ENCODE results near the gene FMR1NB. TPM values are rescaled to one million over a fixed set of nuclear protein-coding genes. Genes with fewer than 3 reads are reported as not detected.

FMR1NB gene
- total RNA-seq, 2 experiments from 2014 or later, result not detected

- DNase-seq (no peak), ATAC-seq (ENCODE audit: poor library complexity) (no peak)
- Histone ChIP-seq H3K4me3 (ENCODE audit: low read length) (no peak overlapping the region), H3K4me1 (ENCODE audit: insufficient read depth, low read length) (no peaks in the 10 kb centered on the region), H3K36me3 (ENCODE audit: insufficient read depth, low read length) (no peaks in the 10 kb centered on the region), H3K27me3 (ENCODE audit: control insufficient read depth in 1 of 2, insufficient read depth in 2 of 2, low read length in 2 of 2) (no peaks in the 10 kb centered on the region), H3K9me3 (ENCODE audit: control insufficient read depth in 1 of 2, insufficient read depth in 1 of 2, low read length in 2 of 2) (no peaks in the 10 kb centered on the region), H3K27ac (ENCODE audit: low read depth in 1 of 2, low read length in 2 of 2) (no peak overlapping the region)
- no peak overlapping the region for H3K27ac Mint-ChIP-seq
- H3K27me3 Mint-ChIP-seq, result peaks cover 11% of the 10 kb centered on the region
- CTCF ChIA-PET, result no interaction called here
- no peak for TF ChIP-seq CTCF (IDR thresholded peaks at IDR 0.05)
- intact Hi-C loops (cut with DNase I, micrococcal nuclease), result no loop called here
- H3K4me1 Mint-ChIP-seq (ENCODE audit: low read depth), result no peaks in the 10 kb centered on the region
- POLR2A ChIA-PET, result no interaction called here
- H3K4me3 Mint-ChIP-seq, result no peak overlapping the region
- peaks cover 6% of the 10 kb centered on the region for H3K9me3 Mint-ChIP-seq
- no peaks in the 10 kb centered on the region for H3K36me3 Mint-ChIP-seq (ENCODE audit: low read depth)
Observed at GRCh38 chrX:148020329-148020728, 39.2 kb downstream of the FMR1NB start.

- Mint-ChIP-seq H3K27me3 (peaks cover 8% of the 10 kb centered on the region), H3K9me3 (no peaks in the 10 kb centered on the region), H3K4me3 (no peak overlapping the region), H3K36me3 (ENCODE audit: low read depth) (no peaks in the 10 kb centered on the region), H3K4me1 (ENCODE audit: low read depth) (no peaks in the 10 kb centered on the region), H3K27ac (no peak overlapping the region)
- ChIA-PET CTCF (no interaction called here), POLR2A (no interaction called here)
- ATAC-seq (ENCODE audit: poor library complexity) (no peak), DNase-seq (peak in 2 of 14 experiments; percentile 2 to 3)
- Histone ChIP-seq H3K4me1 (ENCODE audit: insufficient read depth, low read length) (no peaks in the 10 kb centered on the region), H3K36me3 (ENCODE audit: insufficient read depth, low read length) (no peaks in the 10 kb centered on the region), H3K27ac (ENCODE audit: low read depth in 1 of 2, low read length in 2 of 2) (no peak overlapping the region), H3K4me3 (ENCODE audit: low read length) (no peak overlapping the region), H3K9me3 (ENCODE audit: control insufficient read depth in 1 of 2, insufficient read depth in 1 of 2, low read length in 2 of 2) (no peaks in the 10 kb centered on the region), H3K27me3 (ENCODE audit: control insufficient read depth in 1 of 2, insufficient read depth in 2 of 2, low read length in 2 of 2) (no peaks in the 10 kb centered on the region)
- TF ChIP-seq CTCF (IDR thresholded peaks at IDR 0.05), result no peak
- intact Hi-C loops (cut with DNase I, micrococcal nuclease), result no loop called here
Observed at GRCh38 chrX:148024425-148025148, 43.5 kb downstream of the FMR1NB start.

- no peak for DNase-seq
- CTCF ChIA-PET, result no interaction called here
- no peaks in the 10 kb centered on the region for H3K27me3 ChIP-seq (ENCODE audit: control insufficient read depth in 1 of 2, insufficient read depth in 2 of 2, low read length in 2 of 2)
- Mint-ChIP-seq H3K27ac (no peak overlapping the region), H3K27me3 (no peaks in the 10 kb centered on the region), H3K4me3 (no peak overlapping the region), H3K36me3 (ENCODE audit: low read depth) (no peaks in the 10 kb centered on the region), H3K9me3 (no peaks in the 10 kb centered on the region), H3K4me1 (ENCODE audit: low read depth) (no peaks in the 10 kb centered on the region)
- TF ChIP-seq CTCF (IDR thresholded peaks at IDR 0.05), result no peak
- POLR2A ChIA-PET, result no interaction called here
- no peaks in the 10 kb centered on the region for H3K9me3 ChIP-seq (ENCODE audit: control insufficient read depth in 1 of 2, insufficient read depth in 1 of 2, low read length in 2 of 2)
- H3K36me3 ChIP-seq (ENCODE audit: insufficient read depth, low read length), result no peaks in the 10 kb centered on the region
- no peak overlapping the region for H3K4me3 ChIP-seq (ENCODE audit: low read length)
- no peaks in the 10 kb centered on the region for H3K4me1 ChIP-seq (ENCODE audit: insufficient read depth, low read length)
- intact Hi-C loops (cut with DNase I, micrococcal nuclease), result no loop called here
- ATAC-seq (ENCODE audit: poor library complexity), result no peak
- no peak overlapping the region for H3K27ac ChIP-seq (ENCODE audit: low read depth in 1 of 2, low read length in 2 of 2)
Observed at GRCh38 chrX:148035380-148035779, 54.2 kb downstream of the FMR1NB start.

All from CD4-positive, alpha-beta T cell (primary cell).